HepG2 (cell line): Measurements from ENCODE around the gene MIEF2. TPM values are rescaled to one million over a fixed set of nuclear protein-coding genes. Genes with fewer than 3 reads are reported as not detected.
A peak's percentile ranks its signal among the peaks of the same experiment; 100 is the strongest.

Experiments
- ATAC-seq: fragments of 200-7000 bp; cut with Tn5 transposase; 3 replicates; pipeline ENCODE4 v1.9.1; 2020; ENCODE audit warnings: mild to moderate bottlenecking, moderate library complexity
- BruUV-seq: library from RNA; stranded (reverse); fragments of 400-500 nt; replicated peaks from 2 replicates; lab custom pipeline; 2021; lab: Mats Ljungman, UMichigan
- CTCF ChIA-PET: fragments of 300-600 bp; formaldehyde crosslinking; extraction: SDS; loops from one replicate; lab custom pipeline; 2021; ENCODE audit warnings: low total read pairs, inconsistent platforms, low intra/inter-chr PET ratio; lab: Yijun Ruan, JAX
- POLR2A ChIA-PET: fragments of 350-600 bp; sonication (Branson Sonifier 250); formaldehyde crosslinking; loops from one replicate; lab custom pipeline; 2020; ENCODE audit warnings: antibody characterized with exemption, inconsistent platforms; lab: Yijun Ruan, JAX
- DNase-seq: peaks from one replicate; pipeline ENCODE4 v3.0.0-alpha.2; 2015; ENCODE audit warnings: low spot score
- FAIRE-seq: peaks from 3 replicates; lab custom pipeline; 2011; peaks lifted over from hg19 to GRCh38; lab: Jason Lieb, UNC
- H2AFZ ChIP-seq: one replicate; pipeline ENCODE4 v1.6.1; 2011; ENCODE audit warnings: low read length, inconsistent platforms
- H3K27ac ChIP-seq: fragments of 300-600 bp; 3 replicates; pipeline ENCODE4 v1.8.0; 2011; ENCODE audit warnings: mixed run types, mild to moderate bottlenecking, mixed read lengths, low read length, inconsistent platforms; ENCODE audit not compliant: insufficient read depth; ENCODE audit errors: extremely low read length
- H3K27me3 ChIP-seq, 2 experiments: fragments of 200-600 bp in 1 of 2; 2 replicates in 1 of 2; 3 replicates in 1 of 2; pipeline versions ENCODE4 v1.6.0 to v1.8.0; 2011; ENCODE audit warnings: low read length in 2 of 2, mild to moderate bottlenecking in 2 of 2, moderate library complexity in 2 of 2, inconsistent platforms in 1 of 2; ENCODE audit not compliant: insufficient read depth in 2 of 2, control insufficient read depth in 1 of 2
- H3K36me3 ChIP-seq, 2 experiments: fragments of 200-600 bp in 1 of 2; replicated peaks in 1 of 2; 2 replicates in 1 of 2; 3 replicates in 1 of 2; pipeline versions ENCODE4 v1.5.1 to v1.8.0; 2011; ENCODE audit warnings: low read length in 2 of 2, inconsistent platforms in 1 of 2; ENCODE audit not compliant: insufficient read depth in 2 of 2, control insufficient read depth in 1 of 2
- H3K4me1 ChIP-seq: 2 replicates; pipeline ENCODE4 v1.5.1; 2012; ENCODE audit warnings: low read length, inconsistent platforms; ENCODE audit not compliant: insufficient read depth
- H3K4me2 ChIP-seq: 2 replicates; pipeline ENCODE4 v1.6.0; 2011; ENCODE audit warnings: low read depth, low read length, inconsistent platforms
- H3K4me3 ChIP-seq, 3 experiments: fragments of 200-600 bp in 1 of 3; sonication (generic), shearing (Covaris generic) in 1 of 3; replicated peaks in 1 of 3; 2 replicates each; pipeline ENCODE4 v1.5.1; 2011 to 2016; ENCODE audit warnings: low read length in 3 of 3, inconsistent platforms in 2 of 3, low read depth in 2 of 3, mild to moderate bottlenecking in 2 of 3, control low read depth in 1 of 3, mixed read lengths in 1 of 3; ENCODE audit not compliant: insufficient read depth in 1 of 3
- H3K79me2 ChIP-seq: one replicate; pipeline ENCODE4 v1.6.1; 2011; ENCODE audit warnings: low read length, inconsistent platforms; ENCODE audit not compliant: insufficient read depth
- H3K9ac ChIP-seq: 2 replicates; pipeline ENCODE4 v1.6.0; 2011; ENCODE audit warnings: mild to moderate bottlenecking, low read depth, low read length, inconsistent platforms; ENCODE audit not compliant: insufficient read depth
- H3K9me3 ChIP-seq: 2 replicates; pipeline ENCODE4 v1.5.1; 2012; ENCODE audit warnings: mild to moderate bottlenecking, low read length
- H4K20me1 ChIP-seq: 2 replicates; pipeline ENCODE4 v1.6.0; 2011; ENCODE audit warnings: inconsistent platforms, mild to moderate bottlenecking, low read length, moderate library complexity; ENCODE audit not compliant: insufficient read depth
- AGO2 ChIP-seq: fragments of 200-400 bp; formaldehyde crosslinking; optimal IDR thresholded peaks from 2 replicates; pipeline ENCODE3; 2017; ENCODE audit warnings: mild to moderate bottlenecking, low read depth, low read length, moderate library complexity
- GFI1 ChIP-seq: sonication (generic); formaldehyde crosslinking; IDR thresholded peaks from 2 replicates; pipeline ENCODE4 v1.5.0; 2020; ENCODE audit warnings: missing genetic modification reagents, mild to moderate bottlenecking, borderline replicate concordance
- GRHL1 ChIP-seq: sonication (generic); formaldehyde crosslinking; conservative IDR thresholded peaks from 2 replicates; pipeline ENCODE4 v1.8.0; 2022; ENCODE audit warnings: missing genetic modification reagents
- HNRNPLL ChIP-seq: fragments of 200-400 bp; formaldehyde crosslinking; IDR thresholded peaks from 2 replicates; pipeline ENCODE4 v1.6.1; 2017; ENCODE audit warnings: mild to moderate bottlenecking, low read depth, low read length; ENCODE audit not compliant: poor library complexity, severe bottlenecking
- TERF1 ChIP-seq: sonication (generic); formaldehyde crosslinking; IDR thresholded peaks from 2 replicates; pipeline ENCODE4 v1.8.0; 2022; ENCODE audit warnings: mild to moderate bottlenecking, missing genetic modification reagents, moderate library complexity
- ZBTB26 ChIP-seq: IDR thresholded peaks from 2 replicates; pipeline ENCODE4 v1.6.1; 2016; ENCODE audit warnings: missing compliant biosample characterization, missing genetic modification reagents, borderline replicate concordance
- ZC3H4 ChIP-seq: sonication (generic); formaldehyde crosslinking; IDR thresholded peaks from 2 replicates; pipeline ENCODE4 v1.4.0; 2020; ENCODE audit warnings: missing genetic modification reagents, borderline replicate concordance
- ZNF644 ChIP-seq: IDR thresholded peaks from 2 replicates; pipeline ENCODE4 v1.6.1; 2016; ENCODE audit warnings: low read depth
- WGBS: methylation state at CpG from one replicate; pipeline ENCODE4 v1.1.6; 2017; ENCODE audit warnings: low lambda C conversion rate; 5-methylcytosine and 5-hydroxymethylcytosine counted together
- in situ Hi-C: cut with HindIII; loops from 2 replicates; pipeline ENCODE4 v1.10.0; 2017; ENCODE audit warnings: low pct_unique_long_range_greater_than_20kb; ENCODE audit not compliant: extremely low pct_ligation_motif_present
- intact Hi-C: fragments of 100-400 bp; cut with micrococcal nuclease; formaldehyde crosslinking; loops from one replicate; pipeline ENCODE4 v1.10.0; 2022; ENCODE audit not compliant: unreplicated experiment
- polyA plus RNA-seq, 8 experiments: library from polyadenylated mRNA; depleted of rRNA in 3 of 8; stranded (reverse) in 7 of 8; unstranded in 1 of 8; fragments of >200 nt; fragmentation: Illumina TruSeq in 4 of 8; extraction: Trizol in 4 of 8; gene quantifications; 2 replicates each; pipeline versions ENCODE4 v1.2.1 to v1.2.3, GENCODE V29; 2011 to 2016; ENCODE audit warnings: low read depth in 4 of 8, missing spikeins in 1 of 8, mixed read lengths in 1 of 8; ENCODE audit not compliant: insufficient read depth in 1 of 8
- total RNA-seq, 5 experiments: library from RNA; depleted of rRNA; stranded (reverse); fragments of >200 nt; fragmentation: Illumina TruSeq; extraction: Trizol; gene quantifications; 2 replicates each; pipeline ENCODE4 v1.2.3, GENCODE V29; 2016; ENCODE audit warnings: low read depth in 1 of 5
- TF ChIP-seq, protein P1 (sequence below): sonication (generic); formaldehyde crosslinking; IDR thresholded peaks from 2 replicates; pipeline ENCODE4 v1.4.0; 2020; ENCODE audit warnings: missing genetic modification reagents, low read depth, mild to moderate bottlenecking, borderline replicate concordance

MIEF2 gene
- total and polyA plus RNA-seq, 2 of the 13 experiments (the other 11 are each of a cell fraction or from before 2014, with no cell fraction given) = 6.0 to 8.0 TPM

DNA sequence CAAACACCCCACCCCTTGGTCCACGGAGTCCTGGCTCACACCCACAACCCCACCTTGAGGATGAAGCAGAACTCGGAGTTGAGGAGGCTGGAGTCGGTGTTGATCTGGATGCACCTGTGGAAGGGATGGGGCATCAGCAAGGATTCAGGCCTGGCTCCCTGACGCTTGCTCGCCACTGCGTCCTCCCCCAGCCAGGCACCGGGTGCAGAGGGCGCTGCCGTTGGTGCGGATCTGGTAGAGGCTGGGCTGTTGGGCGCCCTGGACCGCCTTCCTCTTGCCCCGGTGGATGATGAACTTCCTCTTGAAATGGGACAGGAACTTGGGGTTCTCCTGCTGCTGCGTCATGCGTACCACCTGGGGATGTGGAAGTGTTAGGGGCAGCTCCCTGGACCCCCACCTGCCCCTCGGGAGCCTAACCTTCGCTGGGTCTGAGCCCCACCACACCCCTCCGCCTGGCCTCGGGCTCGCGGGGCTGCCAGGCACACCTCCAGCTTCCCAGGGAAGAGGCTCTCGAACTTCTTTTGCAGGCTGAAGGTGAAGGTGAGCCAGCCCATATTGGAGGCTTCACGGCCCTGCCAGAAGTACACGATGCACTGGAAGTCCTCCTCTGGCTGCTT is 14.2 kb upstream of the MIEF2 start:
- WGBS = 99% methylated on average over 20 of the region's 24 CpGs
- no peak for FAIRE-seq

DNA sequence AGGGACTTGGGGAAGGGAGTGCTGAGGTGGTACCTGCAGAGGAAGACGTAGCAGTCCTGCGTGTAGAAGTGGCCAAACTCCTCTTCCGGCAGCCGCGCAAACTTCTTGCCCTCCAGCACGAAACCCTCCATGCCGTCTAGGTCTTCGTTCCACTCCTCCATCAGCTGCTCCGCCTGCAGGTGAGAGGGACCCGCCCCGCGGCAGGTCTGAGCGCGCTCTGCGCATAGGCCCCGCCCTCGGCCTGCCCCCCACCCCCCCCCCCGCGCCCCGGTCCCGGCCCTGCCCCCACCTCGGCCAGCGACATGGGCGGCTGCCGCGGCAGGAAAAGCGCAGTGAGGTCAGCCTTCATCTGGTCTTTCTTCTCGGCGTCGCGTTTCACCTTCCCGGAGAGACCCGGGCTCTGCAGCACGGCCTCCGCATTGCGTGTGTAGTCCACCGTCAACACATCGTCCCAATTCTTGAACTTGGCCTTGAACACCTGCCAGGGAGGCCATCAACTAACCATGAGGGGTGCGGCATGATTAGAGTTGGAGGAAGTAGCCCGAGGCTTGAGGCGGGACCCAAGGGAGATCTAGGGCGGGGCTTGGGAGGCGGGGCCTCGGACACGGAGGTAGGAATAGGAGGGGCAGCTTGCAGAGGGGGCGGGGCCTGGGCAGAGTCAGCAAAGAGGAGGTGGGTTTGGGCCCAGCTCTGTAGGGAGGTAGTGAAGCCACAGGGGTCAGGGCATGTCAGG is 13.4 kb upstream of the MIEF2 start:
- Histone ChIP-seq H3K36me3 (peaks cover 29 to 63% of the 10 kb centered on the region in 2 experiments), H3K4me3 (no peak overlapping the region), H3K4me2 (no peak overlapping the region), H3K9ac (no peak overlapping the region), H3K27ac (no peak overlapping the region), H2AFZ (no peak overlapping the region), H3K4me1 (no peaks in the 10 kb centered on the region), H3K9me3 (no peaks in the 10 kb centered on the region), H3K27me3 (no peaks in the 10 kb centered on the region), H3K79me2 (no peaks in the 10 kb centered on the region), H4K20me1 (no peaks in the 10 kb centered on the region)
- intact Hi-C loops (no loop called here), in situ Hi-C loops (no loop called here)
- ChIA-PET POLR2A (interaction anchor here (1.2 kb wide), 1 partner anchor 14 kb away, joined by 3 read pairs; no protein-coding TSS in a partner anchor), CTCF (interaction anchor here (1.0 kb wide), 1 partner anchor 72 kb away, joined by 3 read pairs; no protein-coding TSS in a partner anchor)
- WGBS = 95% methylated on average over 44 of the region's 46 CpGs
- BruUV-seq = no TSS peak
- ATAC-seq (no peak; the same call in 2 of the 3 replicates), DNase-seq (no peak), FAIRE-seq (no peak)
- TF ChIP-seq GFI1 (no peak), ZNF644 (CRISPR knock-in tag) (no peak), ZC3H4 (CRISPR knock-in tag) (no peak), HNRNPLL (no peak), ZBTB26 (CRISPR knock-in tag) (no peak), GRHL1 (CRISPR knock-in tag) (no peak)
- TF ChIP-seq, protein P1, sequence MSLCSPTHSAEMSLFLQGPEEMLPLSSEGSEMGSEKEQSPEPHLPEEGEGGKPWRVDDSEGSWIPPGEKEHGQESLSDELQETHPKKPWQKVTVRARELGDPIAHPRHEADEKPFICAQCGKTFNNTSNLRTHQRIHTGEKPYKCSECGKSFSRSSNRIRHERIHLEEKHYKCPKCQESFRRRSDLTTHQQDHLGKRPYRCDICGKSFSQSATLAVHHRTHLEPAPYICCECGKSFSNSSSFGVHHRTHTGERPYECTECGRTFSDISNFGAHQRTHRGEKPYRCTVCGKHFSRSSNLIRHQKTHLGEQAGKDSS (CRISPR knock-in tag) = no peak

More for the DNA sequence above, 14.2 kb upstream of the MIEF2 start:
- Histone ChIP-seq H3K9ac (no peak overlapping the region), H3K9me3 (no peaks in the 10 kb centered on the region), H3K4me2 (no peak overlapping the region), H2AFZ (no peak overlapping the region), H3K79me2 (no peaks in the 10 kb centered on the region), H4K20me1 (no peaks in the 10 kb centered on the region), H3K4me3 (no peak overlapping the region), H3K4me1 (no peaks in the 10 kb centered on the region), H3K27me3 (no peaks in the 10 kb centered on the region), H3K27ac (no peak overlapping the region), H3K36me3 (peaks cover 27 to 55% of the 10 kb centered on the region in 2 experiments)
- POLR2A ChIA-PET = no interaction called here
- no peak for DNase-seq
- CTCF ChIA-PET = no interaction called here
- intact Hi-C loops (no loop called here), in situ Hi-C loops (no loop called here)
- no TSS peak for BruUV-seq
- TF ChIP-seq AGO2 = peak; percentile 38
- no peak for TF ChIP-seq TERF1
- no peak for ATAC-seq
